ENCODE measurements around the gene PTGDR. TPM values are rescaled to one million over a fixed set of nuclear protein-coding genes. Genes with fewer than 3 reads are reported as not detected.

Gene PTGDR
- under 0.01 TPM in 1 of 2 replicates, not detected in the other for total RNA-seq

GRCh38 chr14:52267501-52268278 is at the start of gene PTGDR:
Gene PTGDR (plus strand): TSS chr14:52267698. CDS start chr14:52267815, 117 bp downstream.

DNA sequence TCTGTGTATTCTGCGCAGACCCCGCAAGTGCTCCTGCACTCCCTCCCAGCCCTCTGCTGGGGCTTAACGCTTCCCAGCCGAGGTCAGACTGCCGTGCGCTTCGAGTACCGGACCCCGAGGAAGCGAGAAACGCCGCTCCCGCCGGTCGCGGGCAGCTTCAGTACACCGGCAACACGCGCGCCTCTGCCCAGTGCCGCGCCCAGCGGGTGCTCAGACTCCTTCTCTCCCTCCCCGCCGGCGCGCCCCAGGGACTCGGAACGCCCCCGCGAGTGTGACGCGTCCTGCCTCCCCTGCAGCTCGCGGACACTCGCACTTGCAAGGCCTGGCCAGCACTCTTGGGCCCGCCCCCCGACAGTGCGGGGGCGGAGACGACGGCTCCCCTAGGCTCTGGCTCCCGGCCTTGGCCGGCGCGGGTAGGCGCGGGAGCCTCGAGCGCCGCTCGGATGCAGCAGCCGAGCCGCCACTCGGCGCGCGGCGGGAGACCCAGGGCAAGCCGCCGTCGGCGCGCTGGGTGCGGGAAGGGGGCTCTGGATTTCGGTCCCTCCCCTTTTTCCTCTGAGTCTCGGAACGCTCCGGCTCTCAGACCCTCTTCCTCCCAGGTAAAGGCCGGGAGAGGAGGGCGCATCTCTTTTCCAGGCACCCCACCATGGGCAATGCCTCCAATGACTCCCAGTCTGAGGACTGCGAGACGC is 46.6 kb downstream of the PTGDR start, which contains the start of gene PTGER2:
Gene PTGER2 (plus strand): TSS at position 410 of the 692 bp plus-strand sequence. CDS start 237 bp downstream, at position 647.

Other genes starting within 250 kb of the PTGDR start
- gene NID2, start 198.6 kb upstream of the PTGDR start, total RNA-seq, result 1.1 and 3.1 TPM in 2 replicates
- gene PTGER2, start 46.6 kb downstream of the PTGDR start, total RNA-seq, result 2.4 TPM in 1 of 2 replicates, not detected in the other

Measured in tracheal epithelial cell (primary cell).